ENCODE data around the gene TNIP2.

- TF ChIP-seq CTCF (conservative IDR thresholded peaks at IDR 0.05; ENCODE audit: low read length): no peak
- TF ChIP-seq EZH2phosphoT487 (IDR thresholded peaks at IDR 0.05; ENCODE audit: borderline replicate concordance, low read depth, low read length): no peak
These were observed 2.7 kb downstream of the TNIP2 start for GRCh38 chr4:2753436-2753835.
